Measurements from ENCODE around the gene APP. TPM values are rescaled to one million over a fixed set of nuclear protein-coding genes. Genes with fewer than 3 reads are reported as not detected.

Gene APP
- total and polyA plus RNA-seq, 2 of the 13 experiments (the other 11 are each of a cell fraction or from before 2014, with no cell fraction given) = 70.6 to 262 TPM

GRCh38 chr21:26185446-26185845, 14.9 kb upstream of the APP start:
- Histone ChIP-seq H3K4me1 (ENCODE audit: insufficient read depth, low read length) (no peaks in the 10 kb centered on the region), H3K79me2 (ENCODE audit: insufficient read depth, low read length) (no peaks in the 10 kb centered on the region), H2AFZ (ENCODE audit: low read length) (no peak overlapping the region), H3K4me3 (replicated peaks in 1 of 3; ENCODE audit: insufficient read depth in 1 of 3, low read depth in 2 of 3, low read length in 3 of 3) (no peak overlapping the region), H3K9ac (ENCODE audit: insufficient read depth, low read depth, low read length) (no peak overlapping the region), H3K27ac (ENCODE audit: extremely low read length, insufficient read depth, low read length) (no peak overlapping the region), H3K4me2 (ENCODE audit: low read depth, low read length) (no peak overlapping the region), H3K27me3 (ENCODE audit: control insufficient read depth in 1 of 2, insufficient read depth in 2 of 2, low read length in 2 of 2) (no peaks in the 10 kb centered on the region), H4K20me1 (ENCODE audit: insufficient read depth, low read length) (no peaks in the 10 kb centered on the region), H3K36me3 (replicated peaks in 1 of 2; ENCODE audit: control insufficient read depth in 1 of 2, insufficient read depth in 2 of 2, low read length in 2 of 2) (no peaks in the 10 kb centered on the region), H3K9me3 (ENCODE audit: low read length) (no peaks in the 10 kb centered on the region)
- BruUV-seq (replicated peaks) = no TSS peak
- FAIRE-seq = no peak
- POLR2A ChIA-PET = no interaction called here
- intact Hi-C loops (cut with micrococcal nuclease; ENCODE audit: unreplicated experiment) = no loop called here
- WGBS (ENCODE audit: low lambda C conversion rate) = 10% methylated on average over 2 of the region's 2 CpGs
- no peak for ATAC-seq
- DNase-seq (ENCODE audit: low spot score) = no peak
- TF ChIP-seq, protein P1, sequence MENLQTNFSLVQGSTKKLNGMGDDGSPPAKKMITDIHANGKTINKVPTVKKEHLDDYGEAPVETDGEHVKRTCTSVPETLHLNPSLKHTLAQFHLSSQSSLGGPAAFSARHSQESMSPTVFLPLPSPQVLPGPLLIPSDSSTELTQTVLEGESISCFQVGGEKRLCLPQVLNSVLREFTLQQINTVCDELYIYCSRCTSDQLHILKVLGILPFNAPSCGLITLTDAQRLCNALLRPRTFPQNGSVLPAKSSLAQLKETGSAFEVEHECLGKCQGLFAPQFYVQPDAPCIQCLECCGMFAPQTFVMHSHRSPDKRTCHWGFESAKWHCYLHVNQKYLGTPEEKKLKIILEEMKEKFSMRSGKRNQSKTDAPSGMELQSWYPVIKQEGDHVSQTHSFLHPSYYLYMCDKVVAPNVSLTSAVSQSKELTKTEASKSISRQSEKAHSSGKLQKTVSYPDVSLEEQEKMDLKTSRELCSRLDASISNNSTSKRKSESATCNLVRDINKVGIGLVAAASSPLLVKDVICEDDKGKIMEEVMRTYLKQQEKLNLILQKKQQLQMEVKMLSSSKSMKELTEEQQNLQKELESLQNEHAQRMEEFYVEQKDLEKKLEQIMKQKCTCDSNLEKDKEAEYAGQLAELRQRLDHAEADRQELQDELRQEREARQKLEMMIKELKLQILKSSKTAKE (CRISPR knock-in tag; IDR thresholded peaks at IDR 0.05; ENCODE audit: borderline replicate concordance) = no peak
- TF ChIP-seq ZNF30 (CRISPR knock-in tag; IDR thresholded peaks at IDR 0.05) = no peak
- TF ChIP-seq ZBTB39 (CRISPR knock-in tag; IDR thresholded peaks at IDR 0.05) = no peak
- TF ChIP-seq RFXAP (CRISPR knock-in tag; IDR thresholded peaks at IDR 0.05; ENCODE audit: borderline replicate concordance) = no peak
- TF ChIP-seq, protein P2, sequence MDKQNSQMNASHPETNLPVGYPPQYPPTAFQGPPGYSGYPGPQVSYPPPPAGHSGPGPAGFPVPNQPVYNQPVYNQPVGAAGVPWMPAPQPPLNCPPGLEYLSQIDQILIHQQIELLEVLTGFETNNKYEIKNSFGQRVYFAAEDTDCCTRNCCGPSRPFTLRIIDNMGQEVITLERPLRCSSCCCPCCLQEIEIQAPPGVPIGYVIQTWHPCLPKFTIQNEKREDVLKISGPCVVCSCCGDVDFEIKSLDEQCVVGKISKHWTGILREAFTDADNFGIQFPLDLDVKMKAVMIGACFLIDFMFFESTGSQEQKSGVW (CRISPR knock-in tag; IDR thresholded peaks at IDR 0.05; ENCODE audit: borderline replicate concordance) = no peak
- no peak for TF ChIP-seq RFX5 (IDR thresholded peaks at IDR 0.05; ENCODE audit: low read depth, low read length)
- TF ChIP-seq RCOR2 (CRISPR knock-in tag; IDR thresholded peaks at IDR 0.05) = no peak
- in situ Hi-C loops (cut with HindIII; ENCODE audit: extremely low pct_ligation_motif_present, low pct_unique_long_range_greater_than_20kb) = no loop called here
- CTCF ChIA-PET (ENCODE audit: low intra/inter-chr PET ratio, low total read pairs) = no interaction called here

Measured in HepG2 (cell line).